CD14-positive monocyte (primary cell): ENCODE measurements around the gene PKDCC. TPM values are rescaled to one million over a fixed set of nuclear protein-coding genes. Genes with fewer than 3 reads are reported as not detected.

Source experiments
- DNase-seq, 3 donors: peaks; one replicate each; pipeline ENCODE4 v3.0.0-alpha.2; 2011 to 2022
- H2AFZ ChIP-seq: 2 replicates; pipeline ENCODE4 v1.6.0; 2012; ENCODE audit warnings: mild to moderate bottlenecking, low read depth, low read length, inconsistent platforms; ENCODE audit not compliant: insufficient read depth, poor library complexity, severe bottlenecking
- H3K27ac ChIP-seq, 2 donors: 1 replicate in 1 of 2; 2 replicates in 1 of 2; pipeline ENCODE4 v1.5.1; 2012 to 2013; ENCODE audit warnings: low read length in 2 of 2, control low read depth in 1 of 2, inconsistent platforms in 1 of 2, low read depth in 1 of 2, mild to moderate bottlenecking in 1 of 2
- H3K27me3 ChIP-seq, 2 donors: one replicate each; pipeline versions ENCODE4 v1.6.0 to v1.6.1; 2011 to 2013; ENCODE audit warnings: low read length in 2 of 2; ENCODE audit not compliant: control insufficient read depth in 2 of 2, insufficient read depth in 2 of 2
- H3K36me3 ChIP-seq, 2 donors: replicated peaks in 1 of 2; 1 replicate in 1 of 2; 2 replicates in 1 of 2; pipeline versions ENCODE4 v1.5.1 to v1.6.1; 2012 to 2013; ENCODE audit warnings: low read length in 2 of 2, control low read depth in 1 of 2, inconsistent platforms in 1 of 2, mild to moderate bottlenecking in 1 of 2; ENCODE audit not compliant: insufficient read depth in 2 of 2, control insufficient read depth in 1 of 2
- H3K4me1 ChIP-seq, 2 donors: 1 replicate in 1 of 2; 2 replicates in 1 of 2; pipeline versions ENCODE4 v1.5.1 to v1.6.1; 2012 to 2013; ENCODE audit warnings: low read length in 2 of 2, control low read depth in 1 of 2, inconsistent platforms in 1 of 2, mild to moderate bottlenecking in 1 of 2, moderate library complexity in 1 of 2; ENCODE audit not compliant: insufficient read depth in 2 of 2, control insufficient read depth in 1 of 2
- H3K4me2 ChIP-seq: replicated peaks from 2 replicates; pipeline ENCODE3; 2012; ENCODE audit warnings: low read length, moderate library complexity, mild to moderate bottlenecking; ENCODE audit not compliant: poor library complexity, severe bottlenecking; ENCODE audit errors: extremely low read depth
- H3K4me3 ChIP-seq, 3 experiments: fragments of 200-600 bp in 1 of 3; sonication (generic) in 1 of 3; replicated peaks in 1 of 3; 1 replicate in 2 of 3; 2 replicates in 1 of 3; pipeline ENCODE4 v1.5.1; 2011 to 2013; ENCODE audit warnings: low read length in 3 of 3, mild to moderate bottlenecking in 3 of 3, control low read depth in 2 of 3, low read depth in 2 of 3, inconsistent platforms in 1 of 3, moderate library complexity in 1 of 3
- H3K79me2 ChIP-seq: 2 replicates; pipeline ENCODE4 v1.6.0; 2012; ENCODE audit warnings: mild to moderate bottlenecking, control low read depth, inconsistent platforms, low read length, moderate library complexity; ENCODE audit not compliant: insufficient read depth
- H3K9ac ChIP-seq: 2 replicates; pipeline ENCODE4 v1.6.0; 2017; ENCODE audit warnings: low read length, mild to moderate bottlenecking; ENCODE audit not compliant: insufficient read depth, poor library complexity, severe bottlenecking
- H3K9me3 ChIP-seq, 2 donors: replicated peaks in 1 of 2; 1 replicate in 1 of 2; 2 replicates in 1 of 2; pipeline versions ENCODE4 v1.5.1 to v1.6.1; 2012 to 2013; ENCODE audit warnings: low read length in 2 of 2, control low read depth in 1 of 2; ENCODE audit not compliant: control insufficient read depth in 1 of 2, insufficient read depth in 1 of 2
- H4K20me1 ChIP-seq: 2 replicates; pipeline ENCODE4 v1.6.0; 2012; ENCODE audit warnings: mild to moderate bottlenecking, low read length, control low read depth, moderate library complexity; ENCODE audit not compliant: insufficient read depth
- H3K27ac Mint-ChIP-seq, 7 donors: one replicate each; pipeline ENCODE4 v1.8.0; 2020; ENCODE audit warnings: mild to moderate bottlenecking in 7 of 7, mixed read lengths in 7 of 7, moderate library complexity in 6 of 7, inconsistent platforms in 2 of 7
- H3K27me3 Mint-ChIP-seq, 3 donors: one replicate each; pipeline ENCODE4 v1.8.0; 2021 to 2022; ENCODE audit warnings: low read depth in 3 of 3, mild to moderate bottlenecking in 3 of 3, mixed read lengths in 3 of 3, moderate library complexity in 3 of 3, inconsistent platforms in 1 of 3
- H3K36me3 Mint-ChIP-seq, 2 donors: one replicate each; pipeline ENCODE4 v1.8.0; 2020; ENCODE audit warnings: mixed read lengths in 2 of 2, inconsistent platforms in 1 of 2, mild to moderate bottlenecking in 1 of 2
- H3K4me1 Mint-ChIP-seq: one replicate; pipeline ENCODE4 v1.8.0; 2020; ENCODE audit warnings: mild to moderate bottlenecking, mixed read lengths
- H3K4me3 Mint-ChIP-seq, 2 donors: one replicate each; pipeline ENCODE4 v1.8.0; 2020; ENCODE audit warnings: mild to moderate bottlenecking in 2 of 2, mixed read lengths in 2 of 2, moderate library complexity in 1 of 2
- H3K9me3 Mint-ChIP-seq, 7 donors: one replicate each; pipeline ENCODE4 v1.8.0; 2020 to 2022; ENCODE audit warnings: mixed read lengths in 7 of 7, mild to moderate bottlenecking in 6 of 7, moderate library complexity in 6 of 7, inconsistent platforms in 2 of 7
- CTCF ChIP-seq: fragments of 200-600 bp; IDR thresholded peaks from one replicate; pipeline ENCODE4 v1.8.0; 2022; ENCODE audit warnings: antibody characterized with exemption, mild to moderate bottlenecking
- WGBS: methylation state at CpG from one replicate; pipeline ENCODE4 v1.1.5; 2013; ENCODE audit warnings: missing lambda C conversion rate; ENCODE audit not compliant: insufficient coverage; 5-methylcytosine and 5-hydroxymethylcytosine counted together
- intact Hi-C, 2 donors: fragments of 100-400 bp; cut with micrococcal nuclease; formaldehyde crosslinking; loops; one replicate each; pipeline versions ENCODE4 v1.15.0 to v1.15.1; 2023
- polyA plus RNA-seq, 3 donors: library from polyadenylated mRNA; depleted of rRNA in 1 of 3; unstranded in 2 of 3; stranded (reverse) in 1 of 3; fragments of 300-500 nt in 2 of 3; fragments of >200 nt in 1 of 3; fragmentation: Illumina TruSeq in 2 of 3; gene quantifications; 1 replicate in 2 of 3; 2 replicates in 1 of 3; pipeline ENCODE4 v1.2.3, GENCODE V29; 2012 to 2021

The PKDCC gene
- polyA plus RNA-seq, 3 donors: not detected

GRCh38 chr2:42041377-42042127 lies 6.3 kb upstream of the PKDCC start:
- DNase-seq: no peak
- Histone ChIP-seq H3K9ac (no peak overlapping the region), H2AFZ (no peak overlapping the region), H3K4me2 (no peak overlapping the region), H4K20me1 (no peaks in the 10 kb centered on the region), H3K4me3 (no peak overlapping the region), H3K4me1 (no peaks in the 10 kb centered on the region), H3K27me3 (peaks cover 6 to 34% of the 10 kb centered on the region in 2 donors), H3K79me2 (no peaks in the 10 kb centered on the region), H3K9me3 (no peaks in the 10 kb centered on the region), H3K27ac (no peak overlapping the region), H3K36me3 (no peaks in the 10 kb centered on the region)
- H3K27ac Mint-ChIP-seq: no peak overlapping the region
- peaks cover 29 to 50% (median 34%) of the 10 kb centered on the region in 3 donors for H3K27me3 Mint-ChIP-seq
- intact Hi-C loops: no loop called here
- H3K9me3 Mint-ChIP-seq: peaks cover 0 to 1% (median 0%) of the 10 kb centered on the region in 7 donors
- H3K4me1 Mint-ChIP-seq: no peaks in the 10 kb centered on the region
- no peak for TF ChIP-seq CTCF
- 80% methylated on average over 1 of the region's 7 CpGs for WGBS
- H3K36me3 Mint-ChIP-seq: no peaks in the 10 kb centered on the region
- no peak overlapping the region for H3K4me3 Mint-ChIP-seq

- WGBS: 84% methylated on average over 6 of the region's 11 CpGs
- peaks cover 3% of the 10 kb centered on the region for H3K4me1 Mint-ChIP-seq
- Histone ChIP-seq H3K36me3 (no peaks in the 10 kb centered on the region), H3K27ac (no peak overlapping the region), H3K9me3 (peaks cover 0 to 5% of the 10 kb centered on the region in 2 donors), H2AFZ (no peak overlapping the region), H3K4me2 (no peak overlapping the region), H4K20me1 (no peaks in the 10 kb centered on the region), H3K79me2 (no peaks in the 10 kb centered on the region), H3K4me3 (no peak overlapping the region), H3K4me1 (peaks cover 5 to 7% of the 10 kb centered on the region in 2 donors), H3K27me3 (peaks cover 15 to 44% of the 10 kb centered on the region in 2 donors), H3K9ac (no peak overlapping the region)
- H3K4me3 Mint-ChIP-seq: no peak overlapping the region
- TF ChIP-seq CTCF: no peak
- DNase-seq: no peak
- H3K27me3 Mint-ChIP-seq: peaks cover 37 to 55% (median 41%) of the 10 kb centered on the region in 3 donors
- peaks cover 0 to 5% (median 3%) of the 10 kb centered on the region in 7 donors for H3K9me3 Mint-ChIP-seq
- no peak overlapping the region for H3K27ac Mint-ChIP-seq
- intact Hi-C loops: no loop called here
- no peaks in the 10 kb centered on the region for H3K36me3 Mint-ChIP-seq
These were observed 5.0 kb upstream of the PKDCC start for GRCh38 chr2:42042631-42043355.
